ENCODE results near the gene SNAI3. TPM values are rescaled to one million over a fixed set of nuclear protein-coding genes. Genes with fewer than 3 reads are reported as not detected.

The SNAI3 gene
- total RNA-seq, 2 donors from 2014 or later: 0.43 to 0.56 TPM

- intact Hi-C loops (cut with DNase I): no loop called here
- DNase-seq (ENCODE audit: low spot score): no peak
Measured at GRCh38 chr16:88645455-88645854, 40.9 kb downstream of the SNAI3 start.

- DNase-seq (ENCODE audit: low spot score): no peak
Measured at GRCh38 chr16:88643644-88643932, 42.7 kb downstream of the SNAI3 start.

GRCh38 chr16:88642881-88643643 lies 43.2 kb downstream of the SNAI3 start:
- intact Hi-C loops (cut with DNase I): no loop called here
- DNase-seq (ENCODE audit: low spot score): no peak

More at GRCh38 chr16:88643644-88643932, 42.7 kb downstream of the SNAI3 start:
- intact Hi-C loops (cut with DNase I): no loop called here

- intact Hi-C loops (cut with DNase I): no loop called here
- no peak for DNase-seq (ENCODE audit: low spot score)
Measured at GRCh38 chr16:88640498-88641247, 45.6 kb downstream of the SNAI3 start.

- intact Hi-C loops (cut with DNase I): no loop called here
- DNase-seq (ENCODE audit: low spot score): no peak
Measured at GRCh38 chr16:88640039-88640495, 46.2 kb downstream of the SNAI3 start.

GRCh38 chr16:88639231-88640038 lies 46.9 kb downstream of the SNAI3 start:
- intact Hi-C loops (cut with DNase I): no loop called here
- DNase-seq (ENCODE audit: low spot score): no peak

GRCh38 chr16:88638323-88639230 lies 47.7 kb downstream of the SNAI3 start, which contains the start of gene IL17C:
Gene IL17C (plus strand): TSS chr16:88638572. CDS start chr16:88638642, 70 bp downstream.
- intact Hi-C loops (cut with DNase I): no loop called here
- no peak for DNase-seq (ENCODE audit: low spot score)

GRCh38 chr16:88636488-88637265 lies 49.6 kb downstream of the SNAI3 start:
- no peak for DNase-seq (ENCODE audit: low spot score)
- intact Hi-C loops (cut with DNase I): no loop called here

GRCh38 chr16:88635671-88636319 lies 50.5 kb downstream of the SNAI3 start:
- no peak for DNase-seq (ENCODE audit: low spot score)
- intact Hi-C loops (cut with DNase I): no loop called here

- intact Hi-C loops (cut with DNase I): no loop called here
Measured at GRCh38 chr16:88634994-88635670, 51.2 kb downstream of the SNAI3 start.

GRCh38 chr16:88634141-88634993 lies 51.9 kb downstream of the SNAI3 start:
- intact Hi-C loops (cut with DNase I): no loop called here
- DNase-seq (ENCODE audit: low spot score): peak; percentile 89

More at GRCh38 chr16:88634994-88635670, 51.2 kb downstream of the SNAI3 start:
- no peak for DNase-seq (ENCODE audit: low spot score)

- intact Hi-C loops (cut with DNase I): no loop called here
- DNase-seq (ENCODE audit: low spot score): no peak
Measured at GRCh38 chr16:88633684-88634140, 52.6 kb downstream of the SNAI3 start.

GRCh38 chr16:88632587-88632930 lies 53.7 kb downstream of the SNAI3 start:
- intact Hi-C loops (cut with DNase I): no loop called here
- no peak for DNase-seq (ENCODE audit: low spot score)

GRCh38 chr16:88631920-88632586 lies 54.3 kb downstream of the SNAI3 start:
- no peak for DNase-seq (ENCODE audit: low spot score)
- intact Hi-C loops (cut with DNase I): no loop called here

GRCh38 chr16:88631384-88631783 lies 54.9 kb downstream of the SNAI3 start:
- DNase-seq (ENCODE audit: low spot score): no peak
- intact Hi-C loops (cut with DNase I): no loop called here

- DNase-seq (ENCODE audit: low spot score): no peak
- intact Hi-C loops (cut with DNase I): no loop called here
Measured at GRCh38 chr16:88630941-88631340, 55.4 kb downstream of the SNAI3 start.
